CD14-positive monocyte (primary cell): ENCODE measurements around the gene HEBP2. TPM values are rescaled to one million over a fixed set of nuclear protein-coding genes. Genes with fewer than 3 reads are reported as not detected.
A peak's percentile ranks its signal among the peaks of the same experiment; 100 is the strongest.

Experiments
- DNase-seq, 3 donors: peaks; one replicate each; pipeline ENCODE4 v3.0.0-alpha.2; 2011 to 2022
- H2AFZ ChIP-seq: 2 replicates; pipeline ENCODE4 v1.6.0; 2012; ENCODE audit warnings: mild to moderate bottlenecking, low read depth, low read length, inconsistent platforms; ENCODE audit not compliant: insufficient read depth, poor library complexity, severe bottlenecking
- H3K27ac ChIP-seq, 2 donors: 1 replicate in 1 of 2; 2 replicates in 1 of 2; pipeline ENCODE4 v1.5.1; 2012 to 2013; ENCODE audit warnings: low read length in 2 of 2, control low read depth in 1 of 2, inconsistent platforms in 1 of 2, low read depth in 1 of 2, mild to moderate bottlenecking in 1 of 2
- H3K27me3 ChIP-seq, 2 donors: one replicate each; pipeline versions ENCODE4 v1.6.0 to v1.6.1; 2011 to 2013; ENCODE audit warnings: low read length in 2 of 2; ENCODE audit not compliant: control insufficient read depth in 2 of 2, insufficient read depth in 2 of 2
- H3K36me3 ChIP-seq, 2 donors: replicated peaks in 1 of 2; 1 replicate in 1 of 2; 2 replicates in 1 of 2; pipeline versions ENCODE4 v1.5.1 to v1.6.1; 2012 to 2013; ENCODE audit warnings: low read length in 2 of 2, control low read depth in 1 of 2, inconsistent platforms in 1 of 2, mild to moderate bottlenecking in 1 of 2; ENCODE audit not compliant: insufficient read depth in 2 of 2, control insufficient read depth in 1 of 2
- H3K4me1 ChIP-seq, 2 donors: 1 replicate in 1 of 2; 2 replicates in 1 of 2; pipeline versions ENCODE4 v1.5.1 to v1.6.1; 2012 to 2013; ENCODE audit warnings: low read length in 2 of 2, control low read depth in 1 of 2, inconsistent platforms in 1 of 2, mild to moderate bottlenecking in 1 of 2, moderate library complexity in 1 of 2; ENCODE audit not compliant: insufficient read depth in 2 of 2, control insufficient read depth in 1 of 2
- H3K4me2 ChIP-seq: replicated peaks from 2 replicates; pipeline ENCODE3; 2012; ENCODE audit warnings: low read length, moderate library complexity, mild to moderate bottlenecking; ENCODE audit not compliant: poor library complexity, severe bottlenecking; ENCODE audit errors: extremely low read depth
- H3K4me3 ChIP-seq, 3 experiments: fragments of 200-600 bp in 1 of 3; sonication (generic) in 1 of 3; replicated peaks in 1 of 3; 1 replicate in 2 of 3; 2 replicates in 1 of 3; pipeline ENCODE4 v1.5.1; 2011 to 2013; ENCODE audit warnings: low read length in 3 of 3, mild to moderate bottlenecking in 3 of 3, control low read depth in 2 of 3, low read depth in 2 of 3, inconsistent platforms in 1 of 3, moderate library complexity in 1 of 3
- H3K79me2 ChIP-seq: 2 replicates; pipeline ENCODE4 v1.6.0; 2012; ENCODE audit warnings: mild to moderate bottlenecking, control low read depth, inconsistent platforms, low read length, moderate library complexity; ENCODE audit not compliant: insufficient read depth
- H3K9ac ChIP-seq: 2 replicates; pipeline ENCODE4 v1.6.0; 2017; ENCODE audit warnings: low read length, mild to moderate bottlenecking; ENCODE audit not compliant: insufficient read depth, poor library complexity, severe bottlenecking
- H3K9me3 ChIP-seq, 2 donors: replicated peaks in 1 of 2; 1 replicate in 1 of 2; 2 replicates in 1 of 2; pipeline versions ENCODE4 v1.5.1 to v1.6.1; 2012 to 2013; ENCODE audit warnings: low read length in 2 of 2, control low read depth in 1 of 2; ENCODE audit not compliant: control insufficient read depth in 1 of 2, insufficient read depth in 1 of 2
- H4K20me1 ChIP-seq: 2 replicates; pipeline ENCODE4 v1.6.0; 2012; ENCODE audit warnings: mild to moderate bottlenecking, low read length, control low read depth, moderate library complexity; ENCODE audit not compliant: insufficient read depth
- H3K27ac Mint-ChIP-seq, 7 donors: one replicate each; pipeline ENCODE4 v1.8.0; 2020; ENCODE audit warnings: mild to moderate bottlenecking in 7 of 7, mixed read lengths in 7 of 7, moderate library complexity in 6 of 7, inconsistent platforms in 2 of 7
- H3K27me3 Mint-ChIP-seq, 3 donors: one replicate each; pipeline ENCODE4 v1.8.0; 2021 to 2022; ENCODE audit warnings: low read depth in 3 of 3, mild to moderate bottlenecking in 3 of 3, mixed read lengths in 3 of 3, moderate library complexity in 3 of 3, inconsistent platforms in 1 of 3
- H3K36me3 Mint-ChIP-seq, 2 donors: one replicate each; pipeline ENCODE4 v1.8.0; 2020; ENCODE audit warnings: mixed read lengths in 2 of 2, inconsistent platforms in 1 of 2, mild to moderate bottlenecking in 1 of 2
- H3K4me1 Mint-ChIP-seq: one replicate; pipeline ENCODE4 v1.8.0; 2020; ENCODE audit warnings: mild to moderate bottlenecking, mixed read lengths
- H3K4me3 Mint-ChIP-seq, 2 donors: one replicate each; pipeline ENCODE4 v1.8.0; 2020; ENCODE audit warnings: mild to moderate bottlenecking in 2 of 2, mixed read lengths in 2 of 2, moderate library complexity in 1 of 2
- H3K9me3 Mint-ChIP-seq, 7 donors: one replicate each; pipeline ENCODE4 v1.8.0; 2020 to 2022; ENCODE audit warnings: mixed read lengths in 7 of 7, mild to moderate bottlenecking in 6 of 7, moderate library complexity in 6 of 7, inconsistent platforms in 2 of 7
- CTCF ChIP-seq: fragments of 200-600 bp; IDR thresholded peaks from one replicate; pipeline ENCODE4 v1.8.0; 2022; ENCODE audit warnings: antibody characterized with exemption, mild to moderate bottlenecking
- WGBS: methylation state at CpG from one replicate; pipeline ENCODE4 v1.1.5; 2013; ENCODE audit warnings: missing lambda C conversion rate; ENCODE audit not compliant: insufficient coverage; 5-methylcytosine and 5-hydroxymethylcytosine counted together
- intact Hi-C, 2 donors: fragments of 100-400 bp; cut with micrococcal nuclease; formaldehyde crosslinking; loops; one replicate each; pipeline versions ENCODE4 v1.15.0 to v1.15.1; 2023
- polyA plus RNA-seq, 3 donors: library from polyadenylated mRNA; depleted of rRNA in 1 of 3; unstranded in 2 of 3; stranded (reverse) in 1 of 3; fragments of 300-500 nt in 2 of 3; fragments of >200 nt in 1 of 3; fragmentation: Illumina TruSeq in 2 of 3; gene quantifications; 1 replicate in 2 of 3; 2 replicates in 1 of 3; pipeline ENCODE4 v1.2.3, GENCODE V29; 2012 to 2021

Gene HEBP2
- polyA plus RNA-seq, 3 donors, result 17.0 to 97.5 (median 96.8) TPM

- no CpG with 5 or more reads among the region's 4 CpGs for WGBS
- peaks cover 0 to 3% (median 1%) of the 10 kb centered on the region in 3 donors for H3K27me3 Mint-ChIP-seq
- peak overlapping the region in 1 of 2 donors; percentile 42 for H3K27ac ChIP-seq
- H3K4me1 Mint-ChIP-seq, result peaks cover 46% of the 10 kb centered on the region
- H3K79me2 ChIP-seq, result no peaks in the 10 kb centered on the region
- H3K36me3 Mint-ChIP-seq, result peaks cover 4 to 10% of the 10 kb centered on the region in 2 donors
- no peaks in the 10 kb centered on the region for H3K9me3 ChIP-seq
- peak overlapping the region in 1 of 3 experiments; percentile 7 for H3K4me3 ChIP-seq
- no peaks in the 10 kb centered on the region for H3K9me3 Mint-ChIP-seq
- no peaks in the 10 kb centered on the region for H3K27me3 ChIP-seq
- H3K4me1 ChIP-seq, result peaks cover 35 to 47% of the 10 kb centered on the region in 2 donors
- intact Hi-C loops, result loop anchor here in 1 of 2 donors (5.0 kb wide), 1 partner anchor 82 kb away; no protein-coding TSS in a partner anchor
- no peak overlapping the region for H3K9ac ChIP-seq
- H3K4me3 Mint-ChIP-seq, result peak overlapping the region in 1 of 2 donors; percentile 42
- no peaks in the 10 kb centered on the region for H4K20me1 ChIP-seq
- peak overlapping the region; percentile 7 for H2AFZ ChIP-seq
- peak overlapping the region in 5 of 7 donors; percentile 15 to 91 (median 70) for H3K27ac Mint-ChIP-seq
- DNase-seq, result peak; percentile 48 to 70 (median 66)
- no peak for TF ChIP-seq CTCF
- H3K36me3 ChIP-seq, result no peaks in the 10 kb centered on the region
- H3K4me2 ChIP-seq, result peak overlapping the region; percentile 4
Measured at GRCh38 chr6:138434925-138435324, 30.9 kb downstream of the HEBP2 start.

- Histone ChIP-seq H3K4me3 (no peak overlapping the region), H3K4me1 (peaks cover 4 to 21% of the 10 kb centered on the region in 2 donors), H3K9me3 (no peaks in the 10 kb centered on the region), H3K9ac (no peak overlapping the region), H4K20me1 (no peaks in the 10 kb centered on the region), H2AFZ (no peak overlapping the region), H3K36me3 (no peaks in the 10 kb centered on the region), H3K4me2 (no peak overlapping the region), H3K27me3 (no peaks in the 10 kb centered on the region), H3K79me2 (no peaks in the 10 kb centered on the region), H3K27ac (no peak overlapping the region)
- TF ChIP-seq CTCF, result no peak
- WGBS, result 96% methylated on average over 4 of the region's 7 CpGs
- Mint-ChIP-seq H3K4me3 (no peak overlapping the region), H3K27ac (no peak overlapping the region), H3K4me1 (peaks cover 18% of the 10 kb centered on the region), H3K27me3 (peaks cover 0 to 1% (median 0%) of the 10 kb centered on the region in 3 donors), H3K9me3 (peaks cover 0 to 3% (median 0%) of the 10 kb centered on the region in 7 donors), H3K36me3 (peaks cover 0 to 3% of the 10 kb centered on the region in 2 donors)
- intact Hi-C loops, result no loop called here
- DNase-seq, result no peak
Measured at GRCh38 chr6:138439546-138439945, 35.5 kb downstream of the HEBP2 start.
